ENCODE results near the gene TMEM131.

Gene TMEM131

DNA sequence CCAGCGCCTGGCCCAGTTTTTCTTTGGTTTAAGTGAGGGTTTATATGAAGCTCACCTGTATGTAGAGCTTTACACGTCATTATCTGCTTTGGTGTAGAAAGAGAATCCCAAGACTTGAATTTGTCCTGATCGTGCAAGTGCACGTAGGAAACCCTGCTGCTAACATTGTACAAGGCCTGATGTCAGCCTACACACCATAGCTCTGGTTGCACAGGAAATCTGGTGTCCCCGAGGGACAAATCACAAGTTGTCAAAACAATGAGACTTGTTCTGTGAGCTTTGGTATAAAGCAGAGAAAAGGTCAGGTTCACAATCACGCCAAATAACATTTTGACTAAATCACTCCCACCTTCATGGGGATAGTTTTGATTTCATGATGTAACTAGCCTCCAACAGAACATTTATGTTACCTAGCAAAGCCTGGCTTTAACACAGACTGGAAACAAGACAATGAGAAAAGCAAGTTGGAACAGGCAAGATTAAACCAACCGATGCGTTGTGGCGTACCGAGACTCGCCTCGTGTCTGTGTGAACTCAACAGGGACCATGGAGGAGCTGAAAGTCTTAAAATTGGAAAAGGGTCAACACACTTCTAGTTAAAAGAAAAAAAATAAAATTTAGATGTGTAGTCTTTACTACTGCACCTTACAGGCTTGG lies 240.9 kb downstream of the TMEM131 start:
- no peak for FAIRE-seq

- FAIRE-seq, result no peak
Measured at GRCh38 chr2:97752342-97753334, 243.1 kb downstream of the TMEM131 start.

DNA sequence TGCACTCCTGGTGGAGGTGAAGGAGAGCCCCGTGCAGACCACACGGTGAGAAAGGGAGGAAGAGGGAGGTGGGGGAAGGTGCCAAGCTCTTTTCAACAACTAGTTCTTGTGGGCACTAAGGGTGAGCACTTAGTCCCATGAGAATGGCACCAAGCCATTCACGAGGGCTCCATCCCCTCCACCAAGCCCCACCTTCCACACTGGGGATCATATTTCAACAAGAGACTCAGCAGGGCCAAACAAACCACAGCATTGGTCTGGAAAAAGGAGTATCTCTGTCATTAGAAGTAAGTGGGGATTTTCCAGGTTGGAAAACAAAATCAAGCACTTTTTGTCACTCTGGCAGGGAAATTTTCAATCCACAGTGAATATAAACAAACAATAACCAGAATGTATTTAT lies 244.0 kb downstream of the TMEM131 start:
- FAIRE-seq, result no peak

- no peak for FAIRE-seq
Measured at GRCh38 chr2:97750017-97750416, 245.7 kb downstream of the TMEM131 start.

- FAIRE-seq, result no peak
Measured at GRCh38 chr2:97749581-97749980, 246.2 kb downstream of the TMEM131 start.

DNA sequence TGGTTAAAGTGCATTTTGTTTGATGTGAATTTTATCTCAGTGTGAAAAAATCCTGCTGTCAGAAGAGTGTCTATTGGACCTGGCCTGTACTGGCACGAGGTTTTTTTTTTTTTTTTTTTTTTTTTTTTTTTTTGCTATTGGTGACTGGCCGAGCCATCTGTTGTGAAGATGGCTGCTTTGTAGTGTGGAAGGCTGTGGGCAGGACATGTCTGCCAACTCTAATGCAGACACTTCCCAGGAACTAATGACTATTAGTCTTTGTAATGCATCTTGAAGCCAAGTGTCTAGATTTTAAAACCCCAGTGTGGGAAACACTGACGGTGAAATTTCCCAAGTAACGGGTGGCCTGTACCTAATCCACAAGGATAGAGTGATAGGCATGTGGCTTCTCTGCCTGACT lies 248.0 kb downstream of the TMEM131 start:
- FAIRE-seq, result no peak

DNA sequence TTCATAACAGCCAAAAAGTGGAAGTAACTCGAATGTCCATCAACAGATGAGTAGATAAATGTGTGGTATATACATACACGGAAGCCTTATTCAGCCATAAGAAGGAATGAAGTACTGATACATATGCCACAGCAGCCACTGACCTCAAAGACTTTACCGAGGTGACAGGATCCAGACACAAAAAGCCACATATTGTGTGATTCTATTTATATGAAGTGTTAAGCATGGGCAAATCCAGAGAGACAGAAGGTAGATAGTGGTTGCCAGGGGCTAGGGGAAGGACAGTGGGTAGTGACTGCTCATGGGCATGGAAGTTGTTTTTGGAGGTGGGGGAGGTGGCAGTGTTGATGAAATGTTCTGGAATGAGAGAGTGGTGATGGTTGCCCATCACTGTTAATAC lies 248.5 kb downstream of the TMEM131 start:
- no peak for FAIRE-seq

DNA sequence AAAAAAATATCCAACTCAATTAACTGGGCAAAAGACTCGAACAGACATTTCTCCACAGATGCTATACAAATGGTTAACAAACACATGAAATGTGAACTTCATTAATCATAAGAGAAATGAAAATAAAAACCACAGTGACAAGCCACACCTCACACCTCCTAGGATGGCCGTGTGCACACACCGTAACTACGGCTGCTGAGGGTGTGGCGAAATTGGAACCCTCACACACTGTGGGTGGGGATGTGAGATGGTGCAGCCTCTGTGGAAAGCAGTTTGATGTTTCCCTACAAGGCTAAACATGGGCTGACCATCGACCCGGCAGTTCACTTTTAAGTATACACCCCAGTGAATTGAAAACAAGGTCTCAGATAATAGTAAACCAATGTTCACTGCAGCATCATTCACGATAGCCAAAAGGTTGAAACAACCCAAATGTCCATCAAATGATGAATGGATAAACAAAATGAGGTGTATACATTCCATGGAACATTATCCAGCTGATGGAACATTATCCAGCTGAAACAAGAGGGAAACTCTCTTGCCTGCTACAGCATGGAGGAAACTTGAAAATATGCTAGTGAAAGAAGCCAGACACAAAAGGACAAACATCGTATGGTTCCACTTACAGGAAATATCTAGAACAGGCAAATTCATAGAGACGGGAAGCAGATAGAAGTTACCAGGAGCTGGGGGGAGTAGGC lies 250.1 kb downstream of the TMEM131 start:
- FAIRE-seq, result no peak

GRCh38 chr2:97743913-97744312 lies 251.8 kb downstream of the TMEM131 start:
- FAIRE-seq, result no peak

DNA sequence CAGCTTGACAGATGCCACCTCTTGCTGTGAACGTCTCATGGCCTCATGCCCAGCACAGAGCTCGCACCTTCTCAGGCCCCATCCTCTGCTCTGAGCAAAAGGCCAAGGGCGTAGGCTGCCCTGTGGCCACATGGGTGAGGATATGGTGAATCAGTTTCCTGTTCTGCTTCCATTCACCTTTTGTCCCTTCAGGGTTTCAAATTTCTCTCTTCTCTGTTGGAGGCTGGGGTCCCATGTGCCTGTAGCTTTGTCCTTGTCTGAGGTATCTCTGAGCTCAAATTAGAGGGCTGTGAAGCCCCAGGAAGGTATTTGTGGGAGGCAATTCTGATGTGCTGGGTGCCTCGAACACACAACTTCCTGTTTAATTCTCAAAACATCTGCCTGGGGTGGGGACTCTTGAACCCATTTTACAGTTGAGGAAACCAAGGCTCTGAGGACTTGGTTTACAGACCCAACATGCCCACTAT lies 253.3 kb downstream of the TMEM131 start:
- FAIRE-seq, result no peak

DNA sequence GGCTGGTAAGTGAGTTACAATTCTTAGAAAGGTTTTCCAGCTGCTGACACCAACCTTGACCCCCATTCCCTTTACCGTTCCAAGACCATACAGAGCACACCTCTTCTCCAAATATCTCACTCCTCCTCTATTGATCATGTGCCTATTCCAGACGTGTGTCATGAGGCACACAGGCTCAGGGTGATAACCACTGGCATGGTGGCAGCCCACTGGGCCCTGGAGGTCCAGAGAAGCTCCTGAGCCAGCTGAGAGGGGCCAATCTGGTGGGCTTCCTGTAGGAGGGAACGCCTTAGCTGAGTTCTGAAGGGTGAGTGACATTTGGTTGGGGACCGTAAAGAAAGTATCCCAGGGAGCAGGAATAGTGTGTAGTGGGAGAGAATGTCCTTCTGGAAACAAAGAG lies 254.1 kb downstream of the TMEM131 start:
- no peak for FAIRE-seq

DNA sequence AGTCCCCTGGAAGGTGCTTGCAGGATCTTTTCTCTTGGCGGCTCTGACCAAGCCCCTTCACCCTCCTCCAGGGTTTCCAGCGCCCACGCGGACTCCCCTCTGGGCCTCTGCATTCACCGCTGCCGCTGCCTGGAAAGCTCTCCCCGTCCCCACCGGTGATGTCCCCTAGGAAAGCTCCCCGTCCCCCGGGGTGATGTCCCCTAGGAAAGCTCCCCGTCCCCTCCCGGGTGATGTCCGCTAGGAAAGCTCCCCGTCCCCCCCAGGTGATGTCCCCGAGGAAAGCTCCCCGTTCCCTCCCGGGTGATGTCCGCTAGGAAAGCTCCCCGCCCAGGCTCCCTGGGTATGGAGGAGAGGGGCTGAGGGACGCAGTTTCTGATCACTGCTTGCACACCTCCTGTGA lies 254.5 kb downstream of the TMEM131 start:
- FAIRE-seq, result no peak

- no peak for FAIRE-seq
Measured at GRCh38 chr2:97740590-97741182, 255.1 kb downstream of the TMEM131 start.

- no peak for FAIRE-seq
Measured at GRCh38 chr2:97739893-97740245, 255.9 kb downstream of the TMEM131 start.

GRCh38 chr2:97739020-97739892 lies 256.5 kb downstream of the TMEM131 start:
- FAIRE-seq, result no peak

DNA sequence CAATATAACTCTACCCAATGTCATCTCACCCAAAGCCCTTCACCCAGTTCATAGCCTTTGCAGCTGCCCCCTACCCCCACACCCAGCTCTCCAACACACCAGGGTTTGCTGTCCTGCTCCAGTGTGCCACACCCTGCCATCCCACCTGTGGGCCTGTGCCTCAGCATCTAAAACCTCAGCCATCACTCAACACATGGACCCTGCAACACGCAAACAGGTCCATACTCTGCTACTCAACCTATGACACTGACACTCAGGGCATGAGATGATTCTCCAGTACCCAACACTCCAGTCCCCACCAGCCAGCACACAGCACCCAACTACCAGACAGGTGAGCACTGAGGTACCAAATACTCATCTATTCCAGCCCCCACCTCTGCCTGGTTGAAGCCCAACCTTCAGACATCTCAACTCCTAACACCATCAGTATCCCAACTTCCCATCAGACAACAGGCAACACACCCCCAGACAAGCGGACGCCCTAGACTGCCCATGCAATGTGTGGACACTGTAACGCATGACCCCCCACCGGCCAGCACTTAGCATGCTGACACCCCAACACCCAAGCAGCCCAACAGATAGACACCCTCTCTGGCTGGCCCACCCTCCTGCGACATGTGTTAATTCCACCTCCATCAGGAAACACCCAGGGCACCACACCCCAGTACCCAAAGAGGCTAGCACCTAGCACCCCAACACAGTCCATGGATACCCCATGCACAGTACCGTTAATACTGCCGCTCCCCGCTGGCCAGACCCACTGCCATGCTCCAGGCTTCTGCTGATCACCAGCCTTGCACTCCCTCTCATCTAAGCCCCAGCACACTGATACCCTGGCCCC lies 257.3 kb downstream of the TMEM131 start:
- no peak for FAIRE-seq

- FAIRE-seq, result no peak
Measured at GRCh38 chr2:97737421-97738178, 258.1 kb downstream of the TMEM131 start.

GRCh38 chr2:97736608-97737330 lies 259.0 kb downstream of the TMEM131 start:
- no peak for FAIRE-seq

- no peak for FAIRE-seq
Measured at GRCh38 chr2:97736185-97736584, 259.6 kb downstream of the TMEM131 start.

DNA sequence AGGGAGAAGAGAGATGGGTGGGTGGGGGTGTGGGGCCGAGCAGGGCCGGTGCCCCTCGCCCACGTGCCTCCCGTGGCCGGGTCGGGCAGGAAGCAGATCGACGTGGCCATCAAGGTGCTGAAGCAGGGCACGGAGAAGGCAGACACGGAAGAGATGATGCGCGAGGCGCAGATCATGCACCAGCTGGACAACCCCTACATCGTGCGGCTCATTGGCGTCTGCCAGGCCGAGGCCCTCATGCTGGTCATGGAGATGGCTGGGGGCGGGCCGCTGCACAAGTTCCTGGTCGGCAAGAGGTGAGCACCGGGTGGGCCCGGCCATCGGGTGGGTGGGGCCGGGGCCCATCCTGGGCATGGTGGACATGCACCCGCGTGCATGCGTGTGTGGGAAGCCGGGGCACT lies 260.6 kb downstream of the TMEM131 start:
- FAIRE-seq, result no peak
